Ishikawa (cell line): ENCODE data around the gene MIDN.

Source experiments
- CEBPB ChIP-seq: IDR thresholded peaks from 2 replicates; pipeline ENCODE4 v1.6.1; 2012
- CREB1 ChIP-seq: IDR thresholded peaks from 2 replicates; pipeline ENCODE4 v1.6.1; 2012; ENCODE audit warnings: low read depth
- EGR1 ChIP-seq: IDR thresholded peaks from 2 replicates; pipeline ENCODE4 v1.6.1; 2012
- EP300 ChIP-seq: IDR thresholded peaks from 2 replicates; pipeline ENCODE4 v1.6.1; 2012; ENCODE audit warnings: borderline replicate concordance
- FOXM1 ChIP-seq: IDR thresholded peaks from 2 replicates; pipeline ENCODE4 v1.6.1; 2012; ENCODE audit warnings: low read depth, borderline replicate concordance
- MAX ChIP-seq: IDR thresholded peaks from 2 replicates; pipeline ENCODE4 v1.6.1; 2012
- NFIC ChIP-seq: IDR thresholded peaks from 2 replicates; pipeline ENCODE4 v1.6.1; 2012
- RAD21 ChIP-seq: IDR thresholded peaks from 2 replicates; pipeline ENCODE4 v1.6.1; 2012; ENCODE audit warnings: low read depth
- REST ChIP-seq: IDR thresholded peaks from 2 replicates; pipeline ENCODE4 v1.6.1; 2012; ENCODE audit warnings: low read depth, mild to moderate bottlenecking
- TAF1 ChIP-seq: IDR thresholded peaks from 2 replicates; pipeline ENCODE4 v1.6.1; 2012; ENCODE audit warnings: low read depth, mild to moderate bottlenecking
- TCF12 ChIP-seq: IDR thresholded peaks from 2 replicates; pipeline ENCODE4 v1.6.1; 2012; ENCODE audit warnings: low read depth
- TEAD4 ChIP-seq: IDR thresholded peaks from 2 replicates; pipeline ENCODE4 v1.6.1; 2012
- YY1 ChIP-seq: IDR thresholded peaks from 2 replicates; pipeline ENCODE4 v1.6.1; 2012; ENCODE audit warnings: low read depth
- ZBTB7A ChIP-seq: IDR thresholded peaks from 2 replicates; pipeline ENCODE4 v1.6.1; 2012; ENCODE audit warnings: low read depth
- TF ChIP-seq, protein P1 (sequence below): IDR thresholded peaks from 2 replicates; pipeline ENCODE4 v1.6.1; 2012

MIDN gene

DNA sequence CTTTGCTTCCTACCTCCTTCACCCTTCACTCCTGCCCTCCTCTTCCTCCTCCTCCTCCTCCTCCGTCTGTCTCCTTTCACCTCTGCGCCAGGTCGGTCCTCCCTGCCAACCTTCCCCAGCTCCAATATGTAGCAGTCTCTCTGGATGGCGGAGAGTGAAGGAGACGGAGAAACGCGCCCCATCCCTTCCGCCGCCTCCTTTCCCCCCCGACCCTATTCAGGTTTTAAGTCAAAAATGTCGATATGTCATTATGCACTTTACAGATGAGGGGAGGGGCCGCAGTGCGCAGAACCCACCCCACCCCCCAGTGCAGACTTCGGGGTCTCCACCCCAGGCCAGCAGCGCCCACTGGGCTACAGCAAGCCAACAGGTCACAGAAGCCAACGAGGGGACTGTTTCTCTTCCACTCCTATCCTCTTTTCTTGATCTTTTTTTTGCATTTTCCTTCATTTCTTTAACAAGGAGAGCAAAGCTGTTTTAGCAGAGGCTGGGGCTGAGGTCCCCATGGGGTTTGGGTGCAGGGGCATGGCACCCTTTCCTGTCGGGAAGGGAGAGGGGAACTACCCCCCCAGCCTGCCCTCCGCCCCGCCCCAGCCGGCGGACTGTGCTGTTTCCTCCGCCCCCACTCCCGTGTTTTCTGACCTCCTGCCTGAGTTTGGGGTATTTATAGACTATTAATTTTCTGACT, 9.2 kb downstream of the MIDN start:
- TF ChIP-seq TEAD4 (no peak), TCF12 (no peak), TAF1 (no peak), NFIC (no peak), MAX (no peak), YY1 (no peak), REST (no peak), EP300 (no peak), CEBPB (no peak), RAD21 (no peak), ZBTB7A (no peak), CREB1 (no peak), FOXM1 (no peak), EGR1 (no peak)
- TF ChIP-seq, protein P1, sequence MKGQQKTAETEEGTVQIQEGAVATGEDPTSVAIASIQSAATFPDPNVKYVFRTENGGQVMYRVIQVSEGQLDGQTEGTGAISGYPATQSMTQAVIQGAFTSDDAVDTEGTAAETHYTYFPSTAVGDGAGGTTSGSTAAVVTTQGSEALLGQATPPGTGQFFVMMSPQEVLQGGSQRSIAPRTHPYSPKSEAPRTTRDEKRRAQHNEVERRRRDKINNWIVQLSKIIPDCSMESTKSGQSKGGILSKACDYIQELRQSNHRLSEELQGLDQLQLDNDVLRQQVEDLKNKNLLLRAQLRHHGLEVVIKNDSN, result no peak

GRCh38 chr19:1258163-1258492, 9.7 kb downstream of the MIDN start:
- no peak for TF ChIP-seq NFIC
- TF ChIP-seq, protein P1, result no peak
- no peak for TF ChIP-seq REST
- TF ChIP-seq TAF1, result no peak
- no peak for TF ChIP-seq EP300
- no peak for TF ChIP-seq CEBPB
- TF ChIP-seq TCF12, result no peak
- TF ChIP-seq RAD21, result no peak
- TF ChIP-seq YY1, result no peak
- TF ChIP-seq ZBTB7A, result no peak
- TF ChIP-seq MAX, result no peak
- TF ChIP-seq FOXM1, result no peak

DNA sequence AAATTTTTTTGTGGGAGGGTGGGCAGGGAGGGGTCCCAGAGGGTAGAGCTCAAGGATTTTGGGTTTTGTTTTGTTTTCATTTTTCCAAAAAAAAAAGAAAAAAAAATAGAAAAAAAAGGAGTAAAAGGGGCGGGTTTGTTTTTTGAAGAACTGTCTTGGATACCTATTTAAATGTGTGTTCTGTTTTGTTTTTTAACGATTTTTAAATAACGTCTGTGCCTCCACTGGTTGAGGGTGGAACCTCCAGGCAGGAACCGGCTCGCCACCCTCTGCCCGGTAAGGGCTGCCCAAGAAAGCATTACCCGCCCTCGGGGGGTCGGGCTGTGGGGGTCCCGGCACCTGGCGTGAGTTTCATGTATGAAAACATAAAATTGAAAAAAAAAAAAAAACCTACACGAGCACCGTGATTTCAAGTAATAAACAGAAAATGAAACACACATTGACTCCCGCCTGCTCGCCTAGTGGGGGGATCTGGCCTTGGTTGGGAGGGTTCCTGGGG, 10.4 kb downstream of the MIDN start:
- 0 out of 2 replicates have a peak, but pooled peaks have one; percentile 12 for TF ChIP-seq ZBTB7A
- no peak for TF ChIP-seq CEBPB

GRCh38 chr19:1259206-1259875, 11.0 kb downstream of the MIDN start:
- 0 out of 2 replicates have a peak, but pooled peaks have one; percentile 27 for TF ChIP-seq MAX
- TF ChIP-seq NFIC, result 0 out of 2 replicates have a peak, but pooled peaks have one; percentile 30
- peak; percentile 36; the same call in 1 of the 2 replicates for TF ChIP-seq ZBTB7A
- peak; percentile 11; the same call in 1 of the 2 replicates for TF ChIP-seq EP300
- 0 out of 2 replicates have a peak, but pooled peaks have one; percentile 4 for TF ChIP-seq YY1
- TF ChIP-seq TCF12, result peak; percentile 45
- TF ChIP-seq TEAD4, result peak; percentile 91
- TF ChIP-seq REST, result no peak
- no peak for TF ChIP-seq RAD21
